GM12878 (cell line): Measurements from ENCODE around the gene TTC33. TPM values are rescaled to one million over a fixed set of nuclear protein-coding genes. Genes with fewer than 3 reads are reported as not detected.

ENCODE experiments used
- CHD1 ChIP-seq: IDR thresholded peaks from 2 replicates; pipeline ENCODE4 v1.6.1; 2012; ENCODE audit warnings: low read depth, low read length, improper control_type of control experiment
- ESRRA ChIP-seq: IDR thresholded peaks from 2 replicates; pipeline ENCODE4 v1.6.1; 2012; ENCODE audit warnings: mild to moderate bottlenecking, low read length, improper control_type of control experiment
- HDAC2 ChIP-seq: fragments of 200-600 bp; sonication (generic); IDR thresholded peaks from 2 replicates; pipeline ENCODE4 v1.6.1; 2017
- HDAC6 ChIP-seq: fragments of 200-600 bp; sonication (generic); IDR thresholded peaks from one replicate; pipeline ENCODE4 v1.8.0; 2017; ENCODE audit warnings: antibody characterized with exemption; ENCODE audit not compliant: unreplicated experiment
- MXI1 ChIP-seq: fragments of 150-350 bp; IDR thresholded peaks from 2 replicates; pipeline ENCODE4 v1.6.1; 2011; ENCODE audit warnings: low read depth, mild to moderate bottlenecking, inconsistent platforms, low read length, improper control_type of control experiment
- PRDM15 ChIP-seq: fragments of 450-650 bp; formaldehyde crosslinking; IDR thresholded peaks from 2 replicates; pipeline ENCODE4 v1.4.0; 2020; ENCODE audit warnings: mild to moderate bottlenecking, moderate library complexity
- RAD21 ChIP-seq: IDR thresholded peaks from 2 replicates; pipeline ENCODE4 v1.6.1; 2011; ENCODE audit warnings: mild to moderate bottlenecking, low read depth, low read length, moderate library complexity; ENCODE audit not compliant: insufficient read depth
- RAD51 ChIP-seq: fragments of 450-650 bp; IDR thresholded peaks from 2 replicates; pipeline ENCODE4 v1.6.1; 2016; ENCODE audit warnings: moderate library complexity, mild to moderate bottlenecking, inconsistent platforms
- RUNX3 ChIP-seq: IDR thresholded peaks from 2 replicates; pipeline ENCODE4 v1.6.1; 2012; ENCODE audit warnings: low read length, inconsistent platforms
- YY1 ChIP-seq: IDR thresholded peaks from 2 replicates; pipeline ENCODE4 v1.6.1; 2011; ENCODE audit warnings: low read depth, mild to moderate bottlenecking, low read length
- ZNF24 ChIP-seq: fragments of 450-650 bp; IDR thresholded peaks from 2 replicates; pipeline ENCODE4 v1.6.1; 2017; ENCODE audit warnings: antibody characterized with exemption, mild to moderate bottlenecking
- ZNF687 ChIP-seq: fragments of 450-650 bp; IDR thresholded peaks from 2 replicates; pipeline ENCODE4 v1.6.1; 2017; ENCODE audit warnings: mild to moderate bottlenecking, moderate library complexity
- ZZZ3 ChIP-seq: IDR thresholded peaks from 2 replicates; pipeline ENCODE4 v1.6.1; 2011; ENCODE audit warnings: low read depth; ENCODE audit not compliant: control insufficient read depth, insufficient read length
- polyA plus RNA-seq, 11 experiments: library from polyadenylated mRNA; depleted of rRNA in 4 of 11; unstranded in 6 of 11; stranded (reverse) in 5 of 11; fragments of >200 nt; fragmentation: Nextera tagmentation in 4 of 11; fragmentation: Illumina TruSeq in 1 of 11; extraction: Ambion mirVana in 4 of 11; extraction: Trizol in 1 of 11; gene quantifications; 1 replicate in 1 of 11; 2 replicates in 10 of 11; pipeline versions ENCODE4 v1.2.1 to v1.2.3, GENCODE V29; 2011 to 2016; ENCODE audit warnings: inconsistent platforms in 2 of 11, missing spikeins in 2 of 11, low read depth in 1 of 11
- total RNA-seq, 4 experiments: library from RNA; depleted of rRNA in 3 of 4; stranded (reverse); fragments of >200 nt in 3 of 4; fragmentation: Illumina TruSeq in 1 of 4; extraction: Trizol in 1 of 4; gene quantifications; 2 replicates each; pipeline versions ENCODE4 v1.2.1 to v1.2.3, GENCODE V29; 2013 to 2021
- TF ChIP-seq, protein P1 (sequence below): fragments of 450-650 bp; IDR thresholded peaks from 2 replicates; pipeline ENCODE4 v1.6.1; 2017; ENCODE audit warnings: mild to moderate bottlenecking, low read depth, inconsistent platforms; ENCODE audit not compliant: poor library complexity, severe bottlenecking
- TF ChIP-seq, protein P2 (sequence below): fragments of 450-650 bp; IDR thresholded peaks from 2 replicates; pipeline ENCODE4 v1.6.1; 2017; ENCODE audit warnings: antibody characterized with exemption, mild to moderate bottlenecking, moderate library complexity
- TF ChIP-seq, protein P3 (sequence below): IDR thresholded peaks from 2 replicates; pipeline ENCODE4 v1.6.1; 2011; ENCODE audit warnings: low read depth, mild to moderate bottlenecking, low read length, moderate library complexity, borderline replicate concordance; ENCODE audit errors: extremely low read depth

The TTC33 gene
- total and polyA plus RNA-seq, 10 of the 15 experiments (the other 5 are each of a cell fraction or from before 2014, with no cell fraction given) = 7.9 to 22.3 (median 14.6) TPM

DNA sequence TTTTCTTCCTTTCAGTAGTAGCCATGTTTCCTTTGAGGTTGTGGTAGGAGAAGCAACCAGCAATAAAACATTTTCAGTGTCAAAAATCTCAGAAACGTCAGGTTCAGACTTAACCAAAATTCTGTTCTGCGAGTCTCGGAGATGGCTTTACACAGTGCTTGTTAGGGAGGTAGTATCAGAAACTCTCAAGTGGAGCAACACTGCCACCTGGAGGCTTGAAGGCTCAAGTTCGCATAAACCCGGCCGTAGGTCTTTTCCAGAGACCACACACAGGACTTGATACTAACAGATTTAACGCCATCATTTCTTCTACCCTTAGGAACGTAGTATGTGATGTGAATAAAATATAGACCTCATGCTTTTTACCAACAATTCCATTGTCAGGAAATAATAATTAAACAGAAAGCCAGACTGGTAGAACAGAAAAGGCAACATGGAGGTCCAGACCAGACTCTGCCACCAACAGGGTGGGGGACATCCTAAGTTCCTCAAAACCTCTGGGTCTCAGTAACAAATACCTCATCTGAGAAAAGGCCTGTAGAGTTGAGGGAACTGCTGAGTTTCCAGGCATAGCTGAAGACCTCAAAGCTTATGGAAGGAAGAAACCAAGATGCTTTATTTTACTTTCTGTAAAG, 67.5 kb downstream of the TTC33 start (continued):
- no peak for TF ChIP-seq PRDM15 (CRISPR knock-in tag)
- TF ChIP-seq HDAC2 = no peak
- no peak for TF ChIP-seq MXI1
- no peak for TF ChIP-seq ZZZ3
- peak; percentile 45; the same call in 1 of the 2 replicates for TF ChIP-seq ZNF24
- TF ChIP-seq, protein P1, sequence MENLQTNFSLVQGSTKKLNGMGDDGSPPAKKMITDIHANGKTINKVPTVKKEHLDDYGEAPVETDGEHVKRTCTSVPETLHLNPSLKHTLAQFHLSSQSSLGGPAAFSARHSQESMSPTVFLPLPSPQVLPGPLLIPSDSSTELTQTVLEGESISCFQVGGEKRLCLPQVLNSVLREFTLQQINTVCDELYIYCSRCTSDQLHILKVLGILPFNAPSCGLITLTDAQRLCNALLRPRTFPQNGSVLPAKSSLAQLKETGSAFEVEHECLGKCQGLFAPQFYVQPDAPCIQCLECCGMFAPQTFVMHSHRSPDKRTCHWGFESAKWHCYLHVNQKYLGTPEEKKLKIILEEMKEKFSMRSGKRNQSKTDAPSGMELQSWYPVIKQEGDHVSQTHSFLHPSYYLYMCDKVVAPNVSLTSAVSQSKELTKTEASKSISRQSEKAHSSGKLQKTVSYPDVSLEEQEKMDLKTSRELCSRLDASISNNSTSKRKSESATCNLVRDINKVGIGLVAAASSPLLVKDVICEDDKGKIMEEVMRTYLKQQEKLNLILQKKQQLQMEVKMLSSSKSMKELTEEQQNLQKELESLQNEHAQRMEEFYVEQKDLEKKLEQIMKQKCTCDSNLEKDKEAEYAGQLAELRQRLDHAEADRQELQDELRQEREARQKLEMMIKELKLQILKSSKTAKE = peak; percentile 27
- TF ChIP-seq RAD21 = peak; percentile 99
- TF ChIP-seq, protein P2, sequence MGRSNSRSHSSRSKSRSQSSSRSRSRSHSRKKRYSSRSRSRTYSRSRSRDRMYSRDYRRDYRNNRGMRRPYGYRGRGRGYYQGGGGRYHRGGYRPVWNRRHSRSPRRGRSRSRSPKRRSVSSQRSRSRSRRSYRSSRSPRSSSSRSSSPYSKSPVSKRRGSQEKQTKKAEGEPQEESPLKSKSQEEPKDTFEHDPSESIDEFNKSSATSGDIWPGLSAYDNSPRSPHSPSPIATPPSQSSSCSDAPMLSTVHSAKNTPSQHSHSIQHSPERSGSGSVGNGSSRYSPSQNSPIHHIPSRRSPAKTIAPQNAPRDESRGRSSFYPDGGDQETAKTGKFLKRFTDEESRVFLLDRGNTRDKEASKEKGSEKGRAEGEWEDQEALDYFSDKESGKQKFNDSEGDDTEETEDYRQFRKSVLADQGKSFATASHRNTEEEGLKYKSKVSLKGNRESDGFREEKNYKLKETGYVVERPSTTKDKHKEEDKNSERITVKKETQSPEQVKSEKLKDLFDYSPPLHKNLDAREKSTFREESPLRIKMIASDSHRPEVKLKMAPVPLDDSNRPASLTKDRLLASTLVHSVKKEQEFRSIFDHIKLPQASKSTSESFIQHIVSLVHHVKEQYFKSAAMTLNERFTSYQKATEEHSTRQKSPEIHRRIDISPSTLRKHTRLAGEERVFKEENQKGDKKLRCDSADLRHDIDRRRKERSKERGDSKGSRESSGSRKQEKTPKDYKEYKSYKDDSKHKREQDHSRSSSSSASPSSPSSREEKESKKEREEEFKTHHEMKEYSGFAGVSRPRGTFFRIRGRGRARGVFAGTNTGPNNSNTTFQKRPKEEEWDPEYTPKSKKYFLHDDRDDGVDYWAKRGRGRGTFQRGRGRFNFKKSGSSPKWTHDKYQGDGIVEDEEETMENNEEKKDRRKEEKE = no peak
- no peak for TF ChIP-seq RAD51
- TF ChIP-seq, protein P3, sequence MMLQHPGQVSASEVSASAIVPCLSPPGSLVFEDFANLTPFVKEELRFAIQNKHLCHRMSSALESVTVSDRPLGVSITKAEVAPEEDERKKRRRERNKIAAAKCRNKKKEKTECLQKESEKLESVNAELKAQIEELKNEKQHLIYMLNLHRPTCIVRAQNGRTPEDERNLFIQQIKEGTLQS = no peak
- TF ChIP-seq ZNF687 = no peak
- no peak for TF ChIP-seq CHD1
- no peak for TF ChIP-seq HDAC6
- no peak for TF ChIP-seq ESRRA
- TF ChIP-seq YY1 = peak; percentile 78
- peak; percentile 24; the same call in 1 of the 2 replicates for TF ChIP-seq RUNX3
